Hepatocyte (in vitro differentiated cells): ENCODE results near the gene AP1G1.

Experiments
- CTCF ChIP-seq: fragments of 200-600 bp; sonication (generic); IDR thresholded peaks from 2 replicates; pipeline ENCODE4 v1.5.1; 2016; ENCODE audit warnings: antibody characterized with exemption, mild to moderate bottlenecking; ENCODE audit not compliant: poor library complexity
- EZH2 ChIP-seq: fragments of 200-600 bp; sonication (generic); IDR thresholded peaks from 2 replicates; pipeline ENCODE4 v1.6.1; 2016; ENCODE audit warnings: antibody characterized with exemption, mild to moderate bottlenecking, borderline replicate concordance
- EZH2phosphoT487 ChIP-seq: fragments of 200-600 bp; sonication (generic); IDR thresholded peaks from one replicate; pipeline ENCODE4 v1.6.1; 2018; ENCODE audit warnings: antibody characterized with exemption, mild to moderate bottlenecking, low read depth, moderate library complexity; ENCODE audit not compliant: unreplicated experiment, severe bottlenecking

- TF ChIP-seq EZH2 = no peak
- TF ChIP-seq CTCF = no peak
- TF ChIP-seq EZH2phosphoT487 = no peak
Observed at GRCh38 chr16:71794943-71795342, 13.7 kb downstream of the AP1G1 start.
